ENCODE results near the gene CLSTN1.
"Not testable (repeated sequence)": the region's sequence is repeated elsewhere in the genome, so short reads cannot be mapped to it uniquely, and the experiment has no call there.

CLSTN1 gene

GRCh38 chr1:9761855-9762254 is 61.9 kb downstream of the CLSTN1 start:
- no peak for DNase-seq (ENCODE audit: low read depth)

GRCh38 chr1:9760824-9761223 is 62.9 kb downstream of the CLSTN1 start:
- DNase-seq (ENCODE audit: low read depth): no peak

DNA sequence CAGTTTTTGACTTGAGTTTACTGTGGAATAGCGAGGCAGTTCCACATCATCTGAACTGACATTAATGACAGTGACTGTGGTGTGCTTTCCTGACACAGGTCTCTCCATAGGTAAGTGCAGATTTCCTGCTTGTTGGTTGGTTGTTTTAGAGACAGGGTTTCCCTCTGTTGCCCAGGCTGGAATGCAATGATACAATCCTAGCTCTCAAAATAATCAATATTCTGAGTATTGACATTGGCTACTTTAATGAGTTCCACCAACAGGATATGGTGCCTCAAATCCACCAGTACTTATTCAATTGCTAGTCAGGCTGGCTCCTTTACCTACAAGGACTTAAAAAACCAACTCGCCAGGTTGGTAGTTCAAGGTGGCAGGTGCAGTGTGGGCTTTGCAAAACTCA is 63.8 kb downstream of the CLSTN1 start:
- DNase-seq (ENCODE audit: low read depth): no peak

- DNase-seq (ENCODE audit: low read depth): no peak
These were observed 65.1 kb downstream of the CLSTN1 start for GRCh38 chr1:9758559-9759121.

GRCh38 chr1:9755441-9755995 is 68.2 kb downstream of the CLSTN1 start:
- DNase-seq (ENCODE audit: low read depth): no peak

GRCh38 chr1:9753121-9753531 is 70.6 kb downstream of the CLSTN1 start:
- DNase-seq (ENCODE audit: low read depth): peak; percentile 61

- DNase-seq (ENCODE audit: low read depth): no peak
These were observed 71.8 kb downstream of the CLSTN1 start for GRCh38 chr1:9751971-9752370.

- DNase-seq (ENCODE audit: low read depth): no peak
These were observed 74.4 kb downstream of the CLSTN1 start for GRCh38 chr1:9749361-9749760.

- not testable (repeated sequence) for DNase-seq (ENCODE audit: low read depth)
These were observed 75.4 kb downstream of the CLSTN1 start for GRCh38 chr1:9748391-9748790.

GRCh38 chr1:9746651-9747050 is 77.1 kb downstream of the CLSTN1 start:
- no peak for DNase-seq (ENCODE audit: low read depth)

DNA sequence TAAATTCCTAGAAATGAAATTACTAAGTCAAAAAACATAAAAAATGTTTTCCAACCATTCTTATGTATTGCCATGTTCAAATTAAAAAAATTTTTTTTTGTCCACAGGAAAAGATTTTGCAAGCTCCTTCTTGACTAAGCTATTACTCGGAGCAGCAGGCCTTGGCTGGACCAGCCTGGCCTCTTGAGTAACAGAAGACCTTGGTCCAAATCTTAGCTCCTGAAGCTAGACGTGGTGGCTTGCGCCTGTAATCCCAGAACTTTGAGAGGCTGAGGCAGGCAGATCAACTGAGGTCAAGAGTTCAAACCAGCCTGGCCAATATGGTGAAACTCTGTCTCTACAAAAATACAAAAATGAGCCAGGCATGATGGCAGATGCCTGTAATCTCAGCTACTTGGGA is 77.6 kb downstream of the CLSTN1 start:
- DNase-seq (ENCODE audit: low read depth): no peak

DNA sequence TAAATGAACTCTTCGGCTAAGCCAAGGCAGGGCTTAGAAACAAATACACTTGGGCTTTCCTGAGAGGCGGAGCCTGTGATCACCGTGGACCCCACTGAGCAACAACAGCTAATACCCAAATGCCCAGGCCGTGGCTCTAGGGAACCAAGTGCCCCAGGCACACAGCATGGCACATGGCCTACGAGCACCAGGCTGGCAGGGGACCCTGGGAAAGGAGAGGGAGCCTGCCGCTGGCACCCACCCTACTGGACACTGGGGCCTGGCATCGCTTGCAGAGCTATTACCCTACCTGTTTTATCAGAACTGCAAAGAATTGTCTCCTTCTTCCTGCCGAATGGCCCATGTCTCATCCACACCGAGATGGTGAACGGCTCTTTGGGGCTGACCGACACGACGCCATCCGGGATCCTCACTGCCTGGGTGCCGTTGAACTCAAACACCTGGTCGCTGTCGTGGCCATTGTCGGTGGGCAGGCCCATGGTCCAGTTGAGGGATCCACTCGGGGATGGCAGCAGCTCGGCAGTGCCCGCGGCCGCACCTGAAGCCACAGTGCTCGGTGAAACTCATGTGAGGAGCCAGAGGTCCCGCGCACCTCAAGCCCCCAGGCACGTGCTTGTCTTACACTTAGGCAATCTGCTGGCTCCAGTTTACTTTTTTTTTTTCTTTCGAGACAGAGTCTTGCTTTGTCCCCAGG is 79.5 kb downstream of the CLSTN1 start:
- no peak for DNase-seq (ENCODE audit: low read depth)

- DNase-seq (ENCODE audit: low read depth): no peak
These were observed 86.1 kb downstream of the CLSTN1 start for GRCh38 chr1:9737671-9738070.

DNA sequence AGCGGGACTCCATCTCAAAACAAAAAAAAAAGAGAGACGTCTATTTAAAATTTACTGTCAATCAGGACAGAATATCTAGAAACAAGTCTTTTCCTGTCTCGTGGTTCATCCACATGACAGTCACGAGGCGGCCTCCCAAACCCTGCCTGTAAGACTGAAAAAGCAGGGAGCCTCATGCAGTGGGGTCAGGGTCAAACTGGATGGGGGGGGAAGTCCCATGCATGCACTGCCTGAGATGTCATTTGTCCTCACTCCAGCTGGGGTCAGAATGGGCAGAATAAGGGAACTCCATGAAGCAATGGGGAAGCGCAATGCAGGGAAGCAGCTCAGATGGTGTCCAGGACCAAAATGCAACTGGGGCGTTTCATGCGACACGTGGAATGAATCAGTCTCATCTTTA is 86.7 kb downstream of the CLSTN1 start:
- no peak for DNase-seq (ENCODE audit: low read depth)

DNA sequence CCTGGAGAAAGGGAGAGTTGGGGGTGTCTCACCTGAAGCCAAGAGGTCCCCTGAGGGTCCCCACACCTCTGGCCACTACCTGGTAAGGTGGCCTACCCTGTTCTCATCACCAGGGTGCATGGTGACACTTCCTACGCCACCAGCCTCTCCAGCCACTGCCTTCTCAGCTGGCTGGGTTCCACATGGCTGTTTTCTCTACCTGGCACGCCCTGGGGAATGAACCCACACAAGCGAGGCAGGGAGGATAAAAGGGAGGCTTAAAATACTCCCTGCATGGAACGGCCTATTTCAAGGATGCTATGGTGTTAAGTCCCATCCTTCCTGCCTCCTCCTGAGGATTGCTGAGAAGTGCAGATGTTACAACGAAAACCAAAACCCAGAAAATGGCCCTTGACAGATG is 87.5 kb downstream of the CLSTN1 start:
- no peak for DNase-seq (ENCODE audit: low read depth)

DNA sequence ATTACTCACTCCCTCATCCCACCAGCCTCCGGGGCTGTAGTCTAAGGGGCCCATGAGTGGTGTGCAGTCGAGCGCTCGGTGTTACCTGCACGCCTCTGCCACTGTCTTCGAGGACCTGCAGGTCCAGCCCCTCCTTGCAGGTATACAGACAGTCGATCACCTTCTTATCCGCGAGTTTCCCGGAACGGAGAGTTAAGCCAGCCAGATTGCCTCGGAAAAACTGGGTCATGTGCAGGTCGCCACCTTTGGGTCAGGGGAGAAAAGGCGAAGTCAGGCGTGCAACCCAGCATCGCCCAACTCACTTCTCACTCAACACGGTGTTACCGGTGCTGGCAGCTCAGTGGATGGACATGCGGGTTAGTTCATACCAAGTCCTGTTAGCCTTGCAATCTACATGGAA is 88.0 kb downstream of the CLSTN1 start:
- no peak for DNase-seq (ENCODE audit: low read depth)

- DNase-seq (ENCODE audit: low read depth): no peak
These were observed 90.5 kb downstream of the CLSTN1 start for GRCh38 chr1:9733160-9733789.

DNA sequence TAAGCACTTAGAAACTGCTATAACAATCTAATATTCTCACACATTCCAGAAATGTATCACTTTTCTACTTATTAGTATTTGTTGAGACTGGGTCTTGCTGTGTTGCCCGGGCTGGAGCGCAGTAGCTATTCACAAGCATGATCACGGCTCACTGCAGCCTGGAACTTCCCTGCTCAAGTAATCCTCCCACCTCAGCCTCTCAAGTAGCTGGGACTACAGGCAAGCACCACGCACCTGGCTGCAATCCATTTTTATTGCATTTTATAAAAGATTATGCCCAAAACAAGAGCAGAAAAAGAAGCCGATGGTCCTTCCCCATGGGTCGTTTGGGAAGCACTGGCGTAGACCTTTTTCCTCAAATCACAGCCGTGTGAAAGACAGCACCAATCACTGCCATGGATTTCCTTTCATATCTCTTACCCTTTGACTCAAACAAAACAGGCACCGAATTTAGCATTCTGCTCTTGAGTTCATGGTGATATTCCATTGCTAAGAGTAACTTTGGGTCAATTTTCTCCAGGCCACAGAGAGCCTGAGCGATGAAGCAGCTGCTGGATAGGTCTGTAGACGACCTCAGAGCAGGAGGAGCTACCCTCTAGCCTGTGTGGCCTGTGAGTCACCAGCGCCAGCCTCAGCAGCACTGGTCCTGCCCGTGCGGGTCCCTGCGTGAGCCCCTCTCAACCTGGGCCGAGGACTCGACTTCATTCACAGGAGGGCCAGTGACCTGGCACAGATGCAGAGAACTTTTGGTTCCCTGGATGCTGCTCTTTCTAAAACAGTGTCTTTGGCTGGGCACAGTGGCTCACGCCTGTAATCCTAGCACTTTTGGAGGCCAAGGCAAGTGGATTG is 91.4 kb downstream of the CLSTN1 start:
- no peak for DNase-seq (ENCODE audit: low read depth)

DNA sequence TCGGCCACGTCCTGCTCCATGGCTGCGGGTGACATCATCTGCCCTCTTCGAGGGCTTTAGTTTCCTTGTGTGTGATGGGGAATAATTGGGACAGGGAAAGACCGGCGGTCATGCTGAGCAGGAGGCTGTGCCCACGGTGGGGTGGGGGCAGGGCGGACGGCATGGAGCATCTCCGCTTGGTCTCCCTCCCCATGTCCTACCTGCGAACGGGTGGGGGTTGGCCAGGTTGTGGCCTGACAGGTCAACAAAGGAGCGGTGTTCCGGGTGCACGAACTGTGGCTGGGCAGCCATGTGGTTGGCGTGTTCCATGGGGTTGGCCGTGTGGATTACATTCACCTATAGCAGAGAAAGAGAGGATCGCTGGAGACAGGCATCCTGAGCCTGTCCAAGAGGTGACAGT is 92.2 kb downstream of the CLSTN1 start:
- DNase-seq (ENCODE audit: low read depth): no peak

- DNase-seq (ENCODE audit: low read depth): no peak
These were observed 92.7 kb downstream of the CLSTN1 start for GRCh38 chr1:9731051-9731537.

GRCh38 chr1:9730096-9730901 is 93.5 kb downstream of the CLSTN1 start:
- DNase-seq (ENCODE audit: low read depth): no peak
